Measurements from ENCODE around the gene LDB2. TPM values are rescaled to one million over a fixed set of nuclear protein-coding genes. Genes with fewer than 3 reads are reported as not detected.

Gene LDB2
- total and polyA plus RNA-seq, 2 experiments from 2014 or later = 48.6 to 80.1 TPM

- peak; percentile 92 for ATAC-seq
- no peak overlapping the region for H3K27ac Mint-ChIP-seq
Observed at GRCh38 chr4:16516796-16517439, 381.5 kb downstream of the LDB2 start.

GRCh38 chr4:16513876-16514275 lies 384.6 kb downstream of the LDB2 start:
- peaks cover 19% of the 10 kb centered on the region; the same call in 2 of the 3 replicates for H3K4me1 Mint-ChIP-seq
- H3K4me3 ChIP-seq = no peak overlapping the region
- no peak overlapping the region for H3K4me3 Mint-ChIP-seq
- DNase-seq (ENCODE audit: low spot score) (no peak), ATAC-seq (no peak)
- peaks cover 25% of the 10 kb centered on the region for H3K36me3 Mint-ChIP-seq (ENCODE audit: low read depth)
- no peaks in the 10 kb centered on the region for H3K27me3 ChIP-seq (ENCODE audit: insufficient read depth)
- H3K36me3 ChIP-seq (ENCODE audit: insufficient read depth) = peaks cover 12% of the 10 kb centered on the region; the same call in 1 of the 2 replicates
- no peaks in the 10 kb centered on the region for H3K79me2 ChIP-seq (replicated peaks; ENCODE audit: insufficient read depth)
- H4K20me1 ChIP-seq (replicated peaks; ENCODE audit: insufficient read depth) = no peaks in the 10 kb centered on the region
- H3F3A ChIP-seq (replicated peaks; ENCODE audit: low read depth) = no peaks in the 10 kb centered on the region
- no peak overlapping the region for H2AFZ ChIP-seq
- no peak overlapping the region for H3K27ac Mint-ChIP-seq
- no peaks in the 10 kb centered on the region for H3K9me2 ChIP-seq (ENCODE audit: insufficient read depth)
- H3K27me3 Mint-ChIP-seq (ENCODE audit: insufficient read depth, low read depth, poor library complexity) = no peaks in the 10 kb centered on the region
- no peak overlapping the region for H3K27ac ChIP-seq (ENCODE audit: low read depth)
- H3K4me2 ChIP-seq = no peak overlapping the region
- TF ChIP-seq, protein P1, sequence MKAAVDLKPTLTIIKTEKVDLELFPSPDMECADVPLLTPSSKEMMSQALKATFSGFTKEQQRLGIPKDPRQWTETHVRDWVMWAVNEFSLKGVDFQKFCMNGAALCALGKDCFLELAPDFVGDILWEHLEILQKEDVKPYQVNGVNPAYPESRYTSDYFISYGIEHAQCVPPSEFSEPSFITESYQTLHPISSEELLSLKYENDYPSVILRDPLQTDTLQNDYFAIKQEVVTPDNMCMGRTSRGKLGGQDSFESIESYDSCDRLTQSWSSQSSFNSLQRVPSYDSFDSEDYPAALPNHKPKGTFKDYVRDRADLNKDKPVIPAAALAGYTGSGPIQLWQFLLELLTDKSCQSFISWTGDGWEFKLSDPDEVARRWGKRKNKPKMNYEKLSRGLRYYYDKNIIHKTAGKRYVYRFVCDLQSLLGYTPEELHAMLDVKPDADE (IDR thresholded peaks at IDR 0.05) = no peak
- TF ChIP-seq EZH2phosphoT487 (IDR thresholded peaks at IDR 0.05; ENCODE audit: unreplicated experiment) (no peak), STAT1 (IDR thresholded peaks at IDR 0.05; ENCODE audit: unreplicated experiment) (no peak), ZNF114 (CRISPR knock-in tag; IDR thresholded peaks at IDR 0.05) (no peak)
- TF ChIP-seq, protein P2, sequence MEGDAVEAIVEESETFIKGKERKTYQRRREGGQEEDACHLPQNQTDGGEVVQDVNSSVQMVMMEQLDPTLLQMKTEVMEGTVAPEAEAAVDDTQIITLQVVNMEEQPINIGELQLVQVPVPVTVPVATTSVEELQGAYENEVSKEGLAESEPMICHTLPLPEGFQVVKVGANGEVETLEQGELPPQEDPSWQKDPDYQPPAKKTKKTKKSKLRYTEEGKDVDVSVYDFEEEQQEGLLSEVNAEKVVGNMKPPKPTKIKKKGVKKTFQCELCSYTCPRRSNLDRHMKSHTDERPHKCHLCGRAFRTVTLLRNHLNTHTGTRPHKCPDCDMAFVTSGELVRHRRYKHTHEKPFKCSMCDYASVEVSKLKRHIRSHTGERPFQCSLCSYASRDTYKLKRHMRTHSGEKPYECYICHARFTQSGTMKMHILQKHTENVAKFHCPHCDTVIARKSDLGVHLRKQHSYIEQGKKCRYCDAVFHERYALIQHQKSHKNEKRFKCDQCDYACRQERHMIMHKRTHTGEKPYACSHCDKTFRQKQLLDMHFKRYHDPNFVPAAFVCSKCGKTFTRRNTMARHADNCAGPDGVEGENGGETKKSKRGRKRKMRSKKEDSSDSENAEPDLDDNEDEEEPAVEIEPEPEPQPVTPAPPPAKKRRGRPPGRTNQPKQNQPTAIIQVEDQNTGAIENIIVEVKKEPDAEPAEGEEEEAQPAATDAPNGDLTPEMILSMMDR (conservative IDR thresholded peaks at IDR 0.05; ENCODE audit: low read depth in 2 of 2) = no peak
- peaks cover 5% of the 10 kb centered on the region; the same call in 1 of the 2 replicates for H3K4me1 ChIP-seq (ENCODE audit: insufficient read depth)
- H3K9me3 Mint-ChIP-seq = peaks cover 12% of the 10 kb centered on the region; the same call in 2 of the 3 replicates

More at GRCh38 chr4:16516796-16517439, 381.5 kb downstream of the LDB2 start:
- H3K9me2 ChIP-seq (ENCODE audit: insufficient read depth) = no peaks in the 10 kb centered on the region
- peaks cover 5% of the 10 kb centered on the region; the same call in 1 of the 2 replicates for H3K4me1 ChIP-seq (ENCODE audit: insufficient read depth)
- Mint-ChIP-seq H3K4me1 (peaks cover 19% of the 10 kb centered on the region), H3K4me3 (no peak overlapping the region), H3K27me3 (ENCODE audit: insufficient read depth, low read depth, poor library complexity) (no peaks in the 10 kb centered on the region), H3K36me3 (ENCODE audit: low read depth) (peaks cover under 1% of the 10 kb centered on the region; the same call in 2 of the 3 replicates), H3K9me3 (no peaks in the 10 kb centered on the region)
- H3K27me3 ChIP-seq (ENCODE audit: insufficient read depth) = no peaks in the 10 kb centered on the region
- no peaks in the 10 kb centered on the region for H3F3A ChIP-seq (replicated peaks; ENCODE audit: low read depth)
- no peak overlapping the region for H3K27ac ChIP-seq (ENCODE audit: low read depth)
- no peak overlapping the region for H3K4me3 ChIP-seq
- TF ChIP-seq, protein P2 (conservative IDR thresholded peaks at IDR 0.05; ENCODE audit: low read depth in 2 of 2) = peak; percentile 18 to 55; a peak in 2 of 4 replicates
- no peak for TF ChIP-seq STAT1 (IDR thresholded peaks at IDR 0.05; ENCODE audit: unreplicated experiment)
- H4K20me1 ChIP-seq (replicated peaks; ENCODE audit: insufficient read depth) = no peaks in the 10 kb centered on the region
- H3K36me3 ChIP-seq (ENCODE audit: insufficient read depth) = no peaks in the 10 kb centered on the region
- no peak overlapping the region for H2AFZ ChIP-seq
- H3K79me2 ChIP-seq (replicated peaks; ENCODE audit: insufficient read depth) = no peaks in the 10 kb centered on the region
- no peak overlapping the region for H3K4me2 ChIP-seq
- peak; percentile 51 for DNase-seq (ENCODE audit: low spot score)
